Activated naive CD4-positive, alpha-beta T cell treated with anti-CD3 and anti-CD28 coated beads, Interleukin-2, amount 50 U/mL, for 16 hours (primary cell): ENCODE results near the gene SAMD8.

Experiments
- DNase-seq: peaks from one replicate; pipeline ENCODE4 v3.0.0-alpha.2; 2020

Gene SAMD8

DNA sequence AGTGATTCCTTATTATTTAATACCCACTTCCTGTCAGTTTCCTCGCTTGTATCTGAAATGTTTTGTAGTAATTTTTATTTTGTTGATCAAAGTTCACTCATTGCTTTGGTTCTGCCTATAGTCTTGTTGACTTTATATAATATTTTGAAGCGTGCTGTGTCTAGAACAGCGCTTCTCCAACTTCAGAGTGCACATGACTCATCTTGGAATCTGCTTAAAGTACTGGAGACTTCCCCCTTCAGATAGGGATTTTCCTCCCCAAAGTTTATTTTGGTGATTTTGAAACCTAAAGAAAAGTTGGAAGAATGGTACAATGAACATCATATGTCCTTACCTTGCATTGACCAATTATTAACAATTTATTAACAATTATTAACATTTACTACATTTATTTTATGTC, 118.5 kb downstream of the SAMD8 start:
- DNase-seq = no peak

DNA sequence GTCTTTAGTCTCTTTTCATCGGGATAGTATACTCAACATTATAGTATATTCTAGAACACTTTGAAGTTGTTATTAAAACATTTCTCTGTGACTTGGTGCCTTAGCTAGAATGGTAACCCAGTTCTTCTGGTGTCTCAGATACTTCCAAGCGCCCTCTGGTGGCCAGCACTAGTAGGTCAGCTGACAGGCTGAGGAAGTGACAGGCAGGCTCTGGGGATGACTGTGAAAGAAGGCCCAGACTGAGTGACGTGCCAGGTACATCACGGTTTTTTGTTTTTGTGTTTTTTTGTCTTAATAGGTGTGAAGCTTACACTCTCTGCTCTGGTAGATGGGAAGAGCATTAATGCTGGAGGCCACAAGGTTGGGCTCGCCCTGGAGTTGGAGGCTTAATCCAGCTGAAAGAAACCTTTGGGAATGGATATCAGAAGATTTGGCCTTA, 119.2 kb downstream of the SAMD8 start:
- DNase-seq = peak; percentile 94
